HG03457 (cell line): ENCODE data around the gene GCLM.
A peak's percentile ranks its signal among the peaks of the same experiment; 100 is the strongest.

Experiments
- ATAC-seq: cut with Tn5 transposase; IDR thresholded peaks from one replicate; pipeline ENCODE4 v1.9.1; 2021; ENCODE audit warnings: moderate number of reproducible peaks; ENCODE audit not compliant: unreplicated experiment

The GCLM gene

GRCh38 chr1:93847811-93848288, 61.4 kb downstream of the GCLM start:
- peak; percentile 28 for ATAC-seq

- peak; percentile 63 for ATAC-seq
Observed at GRCh38 chr1:93846992-93847810, 62.0 kb downstream of the GCLM start.

GRCh38 chr1:93846206-93846991, 62.8 kb downstream of the GCLM start:
- ATAC-seq = peak; percentile 39

GRCh38 chr1:93845538-93846205, 63.6 kb downstream of the GCLM start:
- peak; percentile 0 for ATAC-seq

- no peak for ATAC-seq
Observed at GRCh38 chr1:93844262-93845045, 64.8 kb downstream of the GCLM start.

- ATAC-seq = no peak
Observed at GRCh38 chr1:93842750-93843500, 66.3 kb downstream of the GCLM start.

- ATAC-seq = no peak
Observed at GRCh38 chr1:93841771-93842170, 67.5 kb downstream of the GCLM start.

- no peak for ATAC-seq
Observed at GRCh38 chr1:93840956-93841482, 68.2 kb downstream of the GCLM start.

GRCh38 chr1:93839753-93840152, 69.5 kb downstream of the GCLM start:
- ATAC-seq = no peak

GRCh38 chr1:93839307-93839706, 69.9 kb downstream of the GCLM start:
- ATAC-seq = no peak

- ATAC-seq = no peak
Observed at GRCh38 chr1:93837961-93838360, 71.3 kb downstream of the GCLM start.
